Stimulated activated CD8-positive, alpha-beta memory T cell treated with anti-CD3 and anti-CD28 coated beads, Interleukin-2, amount 100 ng/mL, for 1 hour (primary cell): ENCODE data around the gene HVCN1.
"Not testable (repeated sequence)": the region's sequence is repeated elsewhere in the genome, so short reads cannot be mapped to it uniquely, and the experiment has no call there.

Experiments used
- DNase-seq, 2 donors: peaks; one replicate each; pipeline ENCODE4 v3.0.0-alpha.2; 2020; ENCODE audit warnings: low read depth in 2 of 2

HVCN1 gene

GRCh38 chr12:110668480-110669192, 20.3 kb downstream of the HVCN1 start:
- no peak for DNase-seq

GRCh38 chr12:110667671-110668070, 21.2 kb downstream of the HVCN1 start:
- DNase-seq, result no peak

- DNase-seq, result no peak
These were observed 22.0 kb downstream of the HVCN1 start for GRCh38 chr12:110666892-110667291.

- peak; percentile 27 to 28 for DNase-seq
These were observed 27.5 kb downstream of the HVCN1 start for GRCh38 chr12:110661337-110661972.

GRCh38 chr12:110658878-110659277, 30.0 kb downstream of the HVCN1 start:
- no peak for DNase-seq

- DNase-seq, result no peak
These were observed 30.7 kb downstream of the HVCN1 start for GRCh38 chr12:110658242-110658641.

GRCh38 chr12:110657747-110658146, 31.2 kb downstream of the HVCN1 start:
- no peak for DNase-seq

GRCh38 chr12:110656071-110656655, 32.8 kb downstream of the HVCN1 start:
- DNase-seq, result no peak

GRCh38 chr12:110654238-110654637, 34.7 kb downstream of the HVCN1 start:
- not testable (repeated sequence) for DNase-seq

- no peak for DNase-seq
These were observed 39.5 kb downstream of the HVCN1 start for GRCh38 chr12:110649341-110649847.

GRCh38 chr12:110647631-110648040, 41.3 kb downstream of the HVCN1 start:
- no peak for DNase-seq

- no peak for DNase-seq
These were observed 47.4 kb downstream of the HVCN1 start for GRCh38 chr12:110641521-110641920.

- no peak for DNase-seq
These were observed 48.5 kb downstream of the HVCN1 start for GRCh38 chr12:110640275-110641025.

- DNase-seq, result no peak
These were observed 49.4 kb downstream of the HVCN1 start for GRCh38 chr12:110639336-110640141.

GRCh38 chr12:110638796-110639195, 50.1 kb downstream of the HVCN1 start:
- DNase-seq, result no peak

GRCh38 chr12:110637869-110638441, 51.0 kb downstream of the HVCN1 start:
- no peak for DNase-seq

GRCh38 chr12:110636516-110636915, 52.4 kb downstream of the HVCN1 start:
- DNase-seq, result no peak

GRCh38 chr12:110635055-110635454, 53.9 kb downstream of the HVCN1 start:
- no peak for DNase-seq

GRCh38 chr12:110627500-110628195, 61.3 kb downstream of the HVCN1 start:
- no peak for DNase-seq

- DNase-seq, result no peak
These were observed 66.3 kb downstream of the HVCN1 start for GRCh38 chr12:110622582-110622981.
